Stimulated activated CD8-positive, alpha-beta memory T cell treated with anti-CD3 and anti-CD28 coated beads, Interleukin-12 subunit alpha, Interleukin-12 subunit beta, amount 100 ng/mL, for 4 hours (primary cell): Measurements from ENCODE around the gene SRC.

Experiments used
- DNase-seq: peaks from one replicate; pipeline ENCODE4 v3.0.0-alpha.2; 2020; ENCODE audit warnings: low read depth

Gene SRC

DNA sequence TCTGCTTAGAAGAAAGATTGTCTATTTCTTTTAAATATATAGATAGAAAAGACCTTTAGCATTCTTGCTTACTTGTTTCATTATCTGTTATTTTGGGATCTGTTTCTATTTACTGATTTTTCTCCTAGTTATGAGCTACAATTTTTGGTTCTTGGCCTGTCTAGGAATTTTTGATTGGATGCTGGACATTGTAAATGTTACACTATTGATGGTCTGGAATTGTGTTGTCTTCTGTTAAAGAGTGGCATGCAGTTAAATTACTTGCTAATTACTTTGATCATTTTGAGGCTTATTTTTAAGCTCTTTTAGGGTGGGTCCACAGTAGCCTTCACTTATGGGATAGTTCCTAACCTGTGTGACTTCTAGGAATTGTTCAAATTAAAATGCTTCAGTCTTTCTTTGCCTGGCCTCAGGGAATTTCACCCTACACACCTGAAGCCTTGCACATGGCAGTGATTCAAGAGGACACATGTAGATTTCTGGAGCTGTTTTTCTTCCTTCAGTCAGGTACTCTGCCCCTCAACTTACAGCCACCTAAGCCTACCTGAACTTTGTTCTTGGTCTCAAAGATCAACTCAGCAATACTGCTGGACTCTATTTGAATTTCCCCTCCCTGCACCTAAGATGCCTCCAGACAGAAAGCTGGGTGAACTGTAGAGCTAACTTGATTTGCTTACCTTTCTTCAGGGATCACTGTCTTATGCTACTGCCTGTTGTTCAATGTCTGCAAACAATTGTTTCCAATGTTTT lies 108.9 kb downstream of the SRC start:
- no peak for DNase-seq
